ENCODE measurements around the gene RTN4IP1. TPM values are rescaled to one million over a fixed set of nuclear protein-coding genes. Genes with fewer than 3 reads are reported as not detected.
"Not testable (repeated sequence)": the region's sequence is repeated elsewhere in the genome, so short reads cannot be mapped to it uniquely, and the experiment has no call there.

Gene RTN4IP1
- polyA plus RNA-seq, 6 donors from 2014 or later = 14.1 to 38.8 (median 18.1) TPM

- peaks cover 30 to 41% (median 38%) of the 10 kb centered on the region in 3 donors for H3K4me1 Mint-ChIP-seq
- peaks cover 22 to 41% of the 10 kb centered on the region in 2 donors for H3K36me3 Mint-ChIP-seq
- no peak overlapping the region for H3K27ac Mint-ChIP-seq
- peaks cover 0 to 2% (median 0%) of the 10 kb centered on the region in 7 donors for H3K9me3 Mint-ChIP-seq
- no peaks in the 10 kb centered on the region for H3K27me3 Mint-ChIP-seq
- no peak overlapping the region for H3K4me3 Mint-ChIP-seq
- DNase-seq (no peak), ATAC-seq (ENCODE audit: low read depth in 2 of 2) (no peak)
Observed at GRCh38 chr6:106643061-106643460, 13.8 kb upstream of the RTN4IP1 start.

GRCh38 chr6:106642476-106642875, 13.2 kb upstream of the RTN4IP1 start:
- ATAC-seq (ENCODE audit: low read depth in 2 of 2) (no peak), DNase-seq (no peak)
- Mint-ChIP-seq H3K4me1 (peaks cover 33 to 45% (median 44%) of the 10 kb centered on the region in 3 donors), H3K27me3 (no peaks in the 10 kb centered on the region), H3K36me3 (peaks cover 22 to 41% of the 10 kb centered on the region in 2 donors), H3K27ac (peak overlapping the region in 2 of 6 donors; percentile 41 to 72), H3K4me3 (no peak overlapping the region), H3K9me3 (peaks cover 0 to 2% (median 0%) of the 10 kb centered on the region in 7 donors)

- peaks cover 27 to 36% of the 10 kb centered on the region in 2 donors for H3K36me3 Mint-ChIP-seq
- H3K4me1 Mint-ChIP-seq = peaks cover 42 to 60% (median 56%) of the 10 kb centered on the region in 3 donors
- peak overlapping the region; percentile 84 to 97 (median 90) for H3K27ac Mint-ChIP-seq
- peaks cover 0 to 2% (median 0%) of the 10 kb centered on the region in 7 donors for H3K9me3 Mint-ChIP-seq
- no peaks in the 10 kb centered on the region for H3K27me3 Mint-ChIP-seq
- no peak for ATAC-seq (ENCODE audit: low read depth in 2 of 2)
- H3K4me3 Mint-ChIP-seq = peak overlapping the region; percentile 29 to 88 (median 74)
- no peak for DNase-seq
Observed at GRCh38 chr6:106639812-106640211, 10.5 kb upstream of the RTN4IP1 start.

GRCh38 chr6:106637717-106638341, 8.5 kb upstream of the RTN4IP1 start:
- Mint-ChIP-seq H3K4me1 (peaks cover 57 to 68% (median 67%) of the 10 kb centered on the region in 3 donors), H3K36me3 (peaks cover 31 to 35% of the 10 kb centered on the region in 2 donors), H3K27ac (peak overlapping the region; percentile 70 to 97 (median 92)), H3K4me3 (peak overlapping the region; percentile 67 to 88 (median 78)), H3K27me3 (no peaks in the 10 kb centered on the region), H3K9me3 (peaks cover 0 to 4% (median 0%) of the 10 kb centered on the region in 7 donors)
- ATAC-seq (ENCODE audit: low read depth in 2 of 2) (peak; percentile 95 to 98), DNase-seq (peak; percentile 77)

GRCh38 chr6:106637051-106637716, 7.9 kb upstream of the RTN4IP1 start:
- Mint-ChIP-seq H3K9me3 (peaks cover 0 to 4% (median 0%) of the 10 kb centered on the region in 7 donors), H3K27ac (peak overlapping the region; percentile 19 to 97 (median 86)), H3K27me3 (no peaks in the 10 kb centered on the region), H3K36me3 (peaks cover 25 to 29% of the 10 kb centered on the region in 2 donors), H3K4me1 (peaks cover 57 to 72% (median 65%) of the 10 kb centered on the region in 3 donors), H3K4me3 (peak overlapping the region; percentile 67 to 88 (median 78))
- ATAC-seq (ENCODE audit: low read depth in 2 of 2) (peak; percentile 13 to 17), DNase-seq (peak; percentile 6)

GRCh38 chr6:106634565-106634964, 5.3 kb upstream of the RTN4IP1 start:
- Mint-ChIP-seq H3K27ac (peak overlapping the region in 5 of 6 donors; percentile 41 to 92 (median 90)), H3K9me3 (peaks cover 0 to 4% (median 0%) of the 10 kb centered on the region in 7 donors), H3K4me3 (peak overlapping the region in 7 of 8 donors; percentile 11 to 82 (median 56)), H3K36me3 (peaks cover 18 to 19% of the 10 kb centered on the region in 2 donors), H3K27me3 (no peaks in the 10 kb centered on the region), H3K4me1 (peaks cover 56 to 74% (median 64%) of the 10 kb centered on the region in 3 donors)
- DNase-seq (no peak), ATAC-seq (ENCODE audit: low read depth in 2 of 2) (no peak)

GRCh38 chr6:106631346-106631745, 2.0 kb upstream of the RTN4IP1 start:
- Mint-ChIP-seq H3K36me3 (peaks cover 14 to 16% of the 10 kb centered on the region in 2 donors), H3K4me3 (peak overlapping the region in 1 of 8 donors; percentile 80), H3K27ac (no peak overlapping the region), H3K27me3 (no peaks in the 10 kb centered on the region), H3K9me3 (peaks cover 0 to 4% (median 0%) of the 10 kb centered on the region in 7 donors), H3K4me1 (peaks cover 40 to 66% (median 42%) of the 10 kb centered on the region in 3 donors)
- no peak for DNase-seq
- no peak for ATAC-seq (ENCODE audit: low read depth in 2 of 2)

DNA sequence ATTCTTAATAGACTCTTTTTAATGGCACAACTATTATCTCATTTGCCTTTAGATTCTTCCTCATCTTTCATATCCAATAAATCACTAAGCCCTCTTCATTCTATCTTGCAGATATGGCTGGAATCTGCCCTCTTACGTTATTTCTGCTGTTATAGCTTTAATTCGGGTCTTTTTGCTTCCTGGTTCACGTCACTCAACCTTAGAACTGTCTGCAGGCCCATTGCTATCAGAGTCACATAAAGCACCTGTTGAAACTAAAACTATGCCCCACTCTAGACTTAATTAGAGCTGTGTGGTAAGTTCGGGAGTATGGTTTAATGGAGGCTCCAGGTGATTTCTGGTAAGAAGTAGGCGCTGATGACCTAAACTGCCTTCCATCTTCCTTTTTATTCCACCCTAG, 1.1 kb upstream of the RTN4IP1 start:
- Mint-ChIP-seq H3K4me3 (peak overlapping the region; percentile 93 to 100 (median 98)), H3K27ac (peak overlapping the region; percentile 96 to 100 (median 98)), H3K36me3 (peaks cover 14 to 16% of the 10 kb centered on the region in 2 donors), H3K4me1 (peaks cover 48 to 66% (median 51%) of the 10 kb centered on the region in 3 donors), H3K9me3 (peaks cover 0 to 4% (median 0%) of the 10 kb centered on the region in 7 donors), H3K27me3 (no peaks in the 10 kb centered on the region)
- DNase-seq (no peak), ATAC-seq (ENCODE audit: low read depth in 2 of 2) (no peak)

DNA sequence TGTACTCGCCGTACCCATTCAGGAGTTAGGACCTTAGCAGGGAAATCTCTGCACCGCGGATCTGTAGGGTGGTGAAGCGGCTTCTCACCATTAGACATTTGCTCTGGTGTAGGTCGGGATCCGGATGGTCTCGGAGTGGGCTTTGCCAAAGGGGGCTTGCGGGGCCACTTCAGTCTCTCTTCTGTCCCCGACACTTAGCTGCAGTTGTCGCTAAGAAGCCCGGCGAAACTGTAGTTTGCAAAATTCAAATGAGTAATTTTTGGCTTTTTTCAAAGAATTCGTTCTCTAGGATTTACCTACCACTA, 513 bp upstream of the RTN4IP1 start:
- H3K4me1 Mint-ChIP-seq = peaks cover 47 to 64% (median 51%) of the 10 kb centered on the region in 3 donors
- peaks cover 0 to 2% (median 0%) of the 10 kb centered on the region in 7 donors for H3K9me3 Mint-ChIP-seq
- no peaks in the 10 kb centered on the region for H3K27me3 Mint-ChIP-seq
- ATAC-seq (ENCODE audit: low read depth in 2 of 2) = no peak
- DNase-seq = no peak
- peak overlapping the region; percentile 93 to 100 (median 98) for H3K4me3 Mint-ChIP-seq
- peak overlapping the region; percentile 96 to 100 (median 98) for H3K27ac Mint-ChIP-seq
- peaks cover 9 to 11% of the 10 kb centered on the region in 2 donors for H3K36me3 Mint-ChIP-seq

- H3K4me1 Mint-ChIP-seq = peaks cover 38 to 53% (median 41%) of the 10 kb centered on the region in 3 donors
- ATAC-seq (ENCODE audit: low read depth in 2 of 2) (peak in 1 of 2 donors; percentile 3), DNase-seq (no peak)
- H3K36me3 Mint-ChIP-seq = peaks cover under 1% of the 10 kb centered on the region in 2 donors
- peak overlapping the region; percentile 96 to 100 (median 98) for H3K27ac Mint-ChIP-seq
- no peaks in the 10 kb centered on the region for H3K27me3 Mint-ChIP-seq
- peak overlapping the region; percentile 93 to 100 (median 98) for H3K4me3 Mint-ChIP-seq
- peaks cover 0 to 1% (median 0%) of the 10 kb centered on the region in 7 donors for H3K9me3 Mint-ChIP-seq
Observed at GRCh38 chr6:106628658-106629102, 618 bp downstream of the RTN4IP1 start.

- H3K27me3 Mint-ChIP-seq; H3K9me3 Mint-ChIP-seq; H3K36me3 Mint-ChIP-seq; DNase-seq; ATAC-seq (ENCODE audit: low read depth in 2 of 2): not testable (repeated sequence)
- H3K4me3 Mint-ChIP-seq = peak overlapping the region; percentile 52 to 100 (median 98)
- peaks cover 32 to 55% (median 36%) of the 10 kb centered on the region in 3 donors for H3K4me1 Mint-ChIP-seq
- peak overlapping the region in 4 of 6 donors; percentile 60 to 100 (median 98) for H3K27ac Mint-ChIP-seq
Observed at GRCh38 chr6:106627760-106628159, 1.5 kb downstream of the RTN4IP1 start.

DNA sequence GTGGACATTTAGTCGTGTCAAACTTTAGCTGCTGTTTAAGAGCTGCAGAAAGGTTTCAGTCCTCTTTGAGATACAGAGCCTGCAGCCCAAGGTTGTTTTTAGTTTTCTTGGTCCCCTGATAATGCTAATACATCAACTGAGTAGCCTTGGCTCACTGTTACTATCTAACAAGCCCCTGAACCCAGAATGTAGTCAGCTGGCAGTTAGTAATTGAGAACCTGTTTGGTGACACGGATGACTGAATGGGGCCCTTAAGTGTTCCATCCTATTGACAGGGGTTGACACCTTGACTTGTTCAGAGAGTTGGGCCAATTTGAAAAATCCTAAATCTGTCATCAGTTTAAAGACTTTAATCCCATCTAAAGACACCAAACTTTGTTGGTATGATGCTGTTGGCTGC, 2.8 kb downstream of the RTN4IP1 start:
- Mint-ChIP-seq H3K9me3 (peaks cover 0 to 1% (median 0%) of the 10 kb centered on the region in 7 donors), H3K27ac (peak overlapping the region in 3 of 6 donors; percentile 30 to 72 (median 66)), H3K4me1 (peaks cover 24 to 55% (median 33%) of the 10 kb centered on the region in 3 donors), H3K4me3 (peak overlapping the region in 5 of 8 donors; percentile 20 to 69 (median 39)), H3K36me3 (peaks cover 11 to 13% of the 10 kb centered on the region in 2 donors), H3K27me3 (no peaks in the 10 kb centered on the region)
- DNase-seq = no peak
- ATAC-seq (ENCODE audit: low read depth in 2 of 2) = no peak

DNA sequence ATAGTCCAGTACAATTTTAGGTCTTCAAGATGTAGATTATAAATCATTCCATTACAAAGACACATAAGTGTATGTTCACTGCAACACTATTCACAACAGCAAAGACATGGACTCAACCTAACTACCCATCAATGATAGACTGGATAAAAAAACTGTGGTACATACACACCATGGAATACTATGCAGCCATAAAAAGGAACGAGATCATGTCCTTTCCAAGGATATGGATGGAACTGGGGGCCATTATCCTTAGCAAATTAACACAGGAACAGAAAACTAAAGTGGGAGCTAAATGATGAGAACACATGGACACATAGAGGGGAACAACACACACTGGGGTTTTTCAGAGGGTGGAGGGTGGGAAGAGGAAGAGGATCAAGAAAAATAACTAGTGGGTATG, 6.3 kb downstream of the RTN4IP1 start:
- Mint-ChIP-seq H3K27me3 (no peaks in the 10 kb centered on the region), H3K4me3 (peak overlapping the region in 1 of 8 donors; percentile 25), H3K27ac (peak overlapping the region in 2 of 6 donors; percentile 50 to 64), H3K9me3 (no peaks in the 10 kb centered on the region), H3K36me3 (peaks cover 15 to 20% of the 10 kb centered on the region in 2 donors), H3K4me1 (peaks cover 14 to 31% (median 30%) of the 10 kb centered on the region in 3 donors)
- DNase-seq = no peak
- ATAC-seq (ENCODE audit: low read depth in 2 of 2) = no peak
